GM12801 (cell line): ENCODE measurements around the gene FXYD6.

ENCODE experiments used
- CTCF ChIP-seq: IDR thresholded peaks from one replicate; pipeline ENCODE4 v1.5.1; 2011; ENCODE audit warnings: control low read depth; ENCODE audit not compliant: insufficient read length; ENCODE audit errors: extremely low read depth

FXYD6 gene

GRCh38 chr11:117855186-117855845 is 21.1 kb downstream of the FXYD6 start:
- TF ChIP-seq CTCF, result no peak

- TF ChIP-seq CTCF, result no peak
Observed at GRCh38 chr11:117852309-117852708, 24.1 kb downstream of the FXYD6 start.

- TF ChIP-seq CTCF, result no peak
Observed at GRCh38 chr11:117851852-117852251, 24.6 kb downstream of the FXYD6 start.

GRCh38 chr11:117851106-117851505 is 25.4 kb downstream of the FXYD6 start:
- TF ChIP-seq CTCF, result no peak

- TF ChIP-seq CTCF, result no peak
Observed at GRCh38 chr11:117849781-117850414, 26.6 kb downstream of the FXYD6 start.

GRCh38 chr11:117843666-117844484 is 32.6 kb downstream of the FXYD6 start:
- TF ChIP-seq CTCF, result peak; percentile 61

- TF ChIP-seq CTCF, result no peak
Observed at GRCh38 chr11:117842131-117842941, 34.1 kb downstream of the FXYD6 start.
